GM19467 (cell line): ENCODE measurements around the gene MRPS2.
"Not testable (repeated sequence)": the region's sequence is repeated elsewhere in the genome, so short reads cannot be mapped to it uniquely, and the experiment has no call there.

ENCODE experiments used
- ATAC-seq: cut with Tn5 transposase; IDR thresholded peaks from one replicate; pipeline ENCODE4 v1.9.1; 2021; ENCODE audit warnings: mild to moderate bottlenecking, moderate library complexity; ENCODE audit not compliant: unreplicated experiment

MRPS2 gene

GRCh38 chr9:135500525-135501260, at the start of gene MRPS2:
TSS of gene MRPS2 (plus strand) at chr9:135500682. CDS start at chr9:135500711, 29 bp downstream.
- peak; percentile 79 for ATAC-seq

GRCh38 chr9:135450956-135451355, 49.5 kb upstream of the MRPS2 start:
- ATAC-seq = no peak

DNA sequence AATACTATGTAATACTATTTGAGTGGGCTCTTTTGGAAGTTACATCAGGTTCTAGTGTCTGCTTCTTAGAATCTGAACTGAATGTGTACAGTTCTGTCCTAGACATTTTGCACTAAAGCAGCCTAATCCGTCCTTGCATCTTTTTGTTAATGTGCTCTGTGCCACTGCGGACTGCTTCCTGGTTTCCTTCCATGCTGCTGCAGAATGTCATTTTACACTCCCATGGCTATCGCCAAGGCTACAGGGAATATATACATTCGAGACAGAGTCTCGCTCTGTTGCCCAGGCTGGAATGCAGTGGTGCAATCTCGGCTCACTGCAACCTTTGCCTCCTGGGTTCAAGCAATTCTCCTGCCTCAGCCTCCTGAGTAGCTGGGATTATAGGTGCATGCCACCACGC, 48.6 kb upstream of the MRPS2 start:
- not testable (repeated sequence) for ATAC-seq

DNA sequence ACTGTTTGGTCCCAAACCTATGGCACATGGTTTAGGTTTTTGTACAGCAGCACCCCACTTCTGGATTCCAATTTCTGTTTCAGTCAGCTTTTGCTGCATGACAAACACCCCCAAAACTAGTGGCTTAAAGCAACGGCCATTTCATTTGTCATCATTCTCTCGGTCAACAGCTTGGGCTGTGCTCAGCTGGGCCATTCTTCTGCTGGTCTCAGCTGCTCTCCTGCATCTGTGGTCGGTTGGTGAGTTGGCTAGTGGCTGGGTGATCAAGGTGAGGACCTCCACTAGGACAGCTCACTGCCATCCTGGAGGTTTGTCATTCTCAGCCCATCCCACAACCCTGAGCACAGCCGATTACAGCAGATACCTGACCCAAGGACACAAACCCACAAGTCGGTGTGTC, 45.7 kb upstream of the MRPS2 start:
- ATAC-seq = no peak

DNA sequence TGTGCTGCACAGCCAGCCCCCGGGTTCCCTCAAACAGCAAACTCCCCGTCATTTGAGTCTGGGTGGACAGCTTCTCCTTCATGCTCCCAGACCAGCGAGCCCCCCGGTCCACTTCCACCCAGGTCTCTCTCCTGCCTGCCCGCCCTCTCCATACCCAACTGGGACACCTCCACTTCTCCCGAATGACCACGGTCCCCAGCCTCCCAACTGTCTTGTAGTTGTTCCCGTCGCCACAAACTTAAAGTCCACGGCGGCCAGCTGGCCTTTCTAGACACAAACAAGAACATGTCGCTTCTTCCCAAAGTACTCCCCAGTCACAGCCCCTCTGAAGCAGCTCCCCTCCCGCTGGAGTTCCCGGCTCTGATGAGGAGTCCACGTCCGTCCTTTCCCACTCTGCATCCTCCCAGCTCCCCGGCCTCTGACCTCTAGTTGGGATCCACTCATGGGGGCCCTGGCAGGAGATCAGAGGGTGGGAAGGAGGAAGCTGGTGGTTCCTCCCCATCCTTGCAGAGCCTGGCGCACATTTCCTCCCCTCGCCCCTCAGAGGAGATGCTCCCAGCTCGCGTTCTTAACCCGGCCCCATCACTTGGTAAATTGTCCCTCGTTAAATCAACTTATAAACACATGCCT, 45.0 kb upstream of the MRPS2 start:
- ATAC-seq = no peak

DNA sequence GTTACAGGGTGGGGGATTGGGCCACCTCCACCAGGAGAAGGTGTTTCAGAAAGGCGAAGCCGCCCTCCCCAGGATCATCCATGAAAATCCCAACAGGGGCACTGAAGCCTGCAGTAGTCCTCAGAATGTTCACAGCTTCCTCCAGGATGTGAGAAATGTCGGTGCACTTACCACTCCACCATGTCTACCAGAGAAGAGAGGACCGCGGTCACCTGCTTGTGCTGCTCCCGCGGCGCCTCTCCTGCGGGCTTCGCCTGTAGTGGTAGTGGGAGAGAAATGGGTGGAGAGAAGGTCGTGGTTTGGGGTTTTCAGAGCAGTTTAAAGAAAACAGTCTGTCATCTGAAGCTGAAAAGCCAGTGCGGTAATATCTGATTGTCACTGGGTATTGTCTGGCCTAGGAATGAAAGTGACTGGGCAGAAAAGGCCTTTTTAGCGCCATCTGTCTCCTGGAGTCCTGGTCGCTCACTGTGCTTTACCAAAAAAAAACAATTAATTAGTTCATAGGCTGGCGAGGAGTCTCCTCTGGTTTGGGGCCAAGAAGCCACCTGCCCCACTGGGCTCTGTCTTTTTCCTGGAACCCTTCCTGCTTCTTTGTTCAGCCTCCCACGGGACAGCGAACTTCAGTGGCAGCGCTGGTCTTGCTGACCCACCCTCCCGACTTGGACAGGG, 43.9 kb upstream of the MRPS2 start:
- ATAC-seq = no peak

GRCh38 chr9:135458478-135458877, 42.0 kb upstream of the MRPS2 start:
- ATAC-seq = not testable (repeated sequence)

- no peak for ATAC-seq
Observed at GRCh38 chr9:135461936-135462335, 38.5 kb upstream of the MRPS2 start.

- ATAC-seq = no peak
Observed at GRCh38 chr9:135463140-135463539, 37.3 kb upstream of the MRPS2 start.

- no peak for ATAC-seq
Observed at GRCh38 chr9:135464181-135464580, 36.3 kb upstream of the MRPS2 start.

DNA sequence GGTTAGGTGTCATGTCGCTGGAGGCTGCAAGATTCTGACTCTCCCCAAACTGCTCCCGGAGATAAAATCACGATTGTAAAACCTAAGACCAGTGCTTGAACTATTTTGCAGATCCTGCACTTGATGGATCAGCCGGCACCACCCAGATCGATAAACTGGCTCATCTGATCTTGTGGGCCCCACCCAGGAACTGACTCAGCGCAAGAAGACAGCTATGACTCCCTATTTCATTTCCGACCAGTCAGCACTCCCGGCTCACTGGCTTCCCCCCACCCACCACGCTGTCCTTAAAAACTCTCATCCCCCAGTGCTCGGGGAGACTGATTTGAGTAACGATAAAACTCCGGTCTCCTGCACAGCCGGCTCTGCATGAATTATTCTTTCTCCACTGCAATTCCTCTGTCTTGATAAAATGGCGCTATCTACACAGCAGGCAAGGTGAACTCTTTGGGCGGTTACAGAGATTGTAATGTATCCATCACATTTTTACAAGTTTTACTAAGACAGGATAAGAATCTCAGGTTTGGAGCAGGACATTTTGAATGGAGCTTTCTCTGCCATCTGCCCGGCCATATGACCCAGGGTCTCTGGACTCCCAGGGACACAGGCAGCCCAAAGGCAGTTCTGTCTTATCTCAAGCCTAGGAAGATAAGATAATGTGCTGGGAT, 31.5 kb upstream of the MRPS2 start:
- ATAC-seq = no peak

DNA sequence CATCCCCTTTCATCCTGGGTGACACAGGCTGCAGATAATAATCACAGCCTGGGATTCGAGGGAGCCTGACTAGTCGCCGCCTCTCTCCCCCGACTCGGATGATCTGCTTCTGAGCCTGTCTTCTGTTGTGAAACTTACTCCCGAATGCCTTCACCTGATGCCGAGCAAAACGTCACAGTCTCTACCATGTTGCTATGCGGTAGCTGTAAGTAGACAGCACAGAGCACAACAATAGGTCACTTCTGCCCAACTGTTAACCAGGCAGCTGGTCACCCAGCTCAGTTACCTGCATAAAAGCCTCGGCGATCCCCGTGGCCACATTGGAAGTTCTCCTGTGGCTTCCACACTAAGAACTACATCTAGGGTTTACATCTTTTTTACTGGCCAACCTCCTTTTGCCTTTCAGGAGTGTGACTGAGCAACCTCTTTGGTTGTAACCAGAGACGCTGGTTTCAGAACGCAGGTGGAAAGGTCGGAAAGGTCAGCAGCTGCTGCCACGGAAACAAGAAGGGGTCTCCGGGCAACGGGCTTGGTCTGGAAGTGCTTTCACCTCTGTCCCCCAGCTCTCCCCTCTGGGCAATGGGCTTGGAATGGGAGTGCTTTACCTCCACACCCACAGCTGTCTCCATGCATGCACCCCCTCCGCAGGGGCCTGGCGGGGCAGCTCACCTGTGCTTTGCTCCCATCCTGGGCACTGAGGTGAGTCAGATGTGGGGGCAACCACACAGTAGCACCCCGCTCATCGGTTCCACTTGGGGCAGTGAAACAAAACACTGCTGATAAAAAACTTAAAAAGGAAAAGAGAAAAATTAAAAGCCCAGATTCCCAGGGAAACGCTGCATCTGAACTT, 28.5 kb upstream of the MRPS2 start:
- no peak for ATAC-seq

DNA sequence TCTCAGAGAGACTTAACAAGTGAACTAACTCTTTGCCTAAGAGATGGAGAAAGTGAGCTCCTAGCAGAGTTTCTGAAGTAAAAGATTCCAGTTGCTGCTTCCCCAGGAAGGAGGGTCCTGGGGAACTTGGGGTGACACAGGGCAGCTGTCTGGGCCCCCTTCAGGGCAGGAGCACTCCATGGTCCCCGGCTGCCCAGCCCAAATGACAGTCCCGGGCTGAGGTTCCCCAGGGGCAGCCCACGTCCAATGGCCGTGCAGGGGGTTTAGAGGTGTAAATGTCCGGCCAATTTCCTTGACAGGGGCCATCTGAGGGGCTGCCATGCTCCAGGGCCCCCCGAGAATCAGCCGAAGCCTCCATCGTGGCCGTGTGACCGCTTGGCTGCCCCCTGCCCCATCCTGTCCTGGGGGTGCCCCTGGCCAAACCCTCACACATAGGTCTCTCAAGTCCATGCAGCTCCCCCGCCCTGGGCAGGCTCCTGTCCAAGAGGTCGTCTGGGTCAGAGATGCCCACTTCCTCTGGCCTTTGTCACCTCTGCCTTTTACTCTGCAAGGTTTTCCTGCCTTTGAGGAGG, 26.4 kb upstream of the MRPS2 start:
- no peak for ATAC-seq

DNA sequence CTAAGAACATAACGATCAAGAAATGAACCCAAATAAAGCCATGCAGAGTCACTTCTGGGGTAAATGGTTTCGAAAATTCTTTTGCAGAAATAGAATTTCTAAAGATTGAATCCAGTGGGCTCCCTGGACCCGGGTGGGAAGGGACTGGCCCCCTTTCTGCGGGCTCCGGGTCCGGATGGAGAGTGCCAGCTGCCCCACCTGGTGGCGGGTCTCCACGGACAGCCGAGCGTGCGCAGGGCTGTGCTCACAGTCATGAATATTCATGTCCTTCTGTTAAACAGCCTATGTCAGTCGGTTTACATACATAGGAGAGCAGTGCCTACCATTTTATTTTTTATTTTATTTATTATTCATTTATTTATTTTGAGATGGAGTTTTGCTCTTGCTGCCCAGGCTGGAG, 25.6 kb upstream of the MRPS2 start:
- ATAC-seq = no peak

- ATAC-seq = no peak
Observed at GRCh38 chr9:135476561-135477355, 23.7 kb upstream of the MRPS2 start.

- ATAC-seq = no peak
Observed at GRCh38 chr9:135478191-135478590, 22.3 kb upstream of the MRPS2 start.

GRCh38 chr9:135478829-135479468, 21.5 kb upstream of the MRPS2 start:
- ATAC-seq = no peak

DNA sequence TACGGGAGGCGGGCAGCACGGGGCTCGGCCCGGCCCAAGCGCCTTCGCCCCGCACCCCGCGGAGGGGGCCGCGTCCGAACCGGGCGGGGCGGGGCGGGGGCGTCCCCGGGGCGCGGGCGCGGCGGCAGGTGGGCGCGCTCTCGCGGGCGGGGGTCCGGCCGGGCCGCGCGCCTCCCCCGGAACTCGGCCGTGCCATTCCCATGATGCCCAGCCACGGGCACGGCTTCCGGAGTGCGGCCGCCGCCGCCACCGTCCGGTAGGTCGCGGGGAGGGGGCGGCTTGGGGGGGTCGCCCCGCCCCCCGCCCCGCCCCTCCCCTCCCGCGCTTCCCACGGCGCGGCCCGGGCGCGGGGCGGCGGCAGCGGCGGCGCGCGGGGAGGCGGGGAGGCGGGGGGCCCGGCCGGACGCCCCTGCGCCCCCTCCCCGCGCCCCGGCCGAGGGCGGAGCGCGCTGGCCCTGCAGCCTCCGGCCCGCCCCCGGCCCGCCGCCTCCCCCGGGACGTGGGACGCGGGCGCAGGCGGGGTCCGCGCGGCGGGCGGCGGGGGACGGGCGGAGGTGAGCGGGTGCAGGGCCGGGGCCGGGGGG, 20.9 kb upstream of the MRPS2 start, which contains the start of gene PPP1R26:
Gene PPP1R26, plus strand, starts transcription at position 314 of the 584 bp plus-strand sequence. CDS start 4,729 bp downstream, outside the sequence.
- no peak for ATAC-seq
